Type B pancreatic cell (in vitro differentiated cells): ENCODE results near the gene NPAT. TPM values are rescaled to one million over a fixed set of nuclear protein-coding genes. Genes with fewer than 3 reads are reported as not detected.

Experiments
- DNase-seq: peaks from one replicate; pipeline ENCODE4 v3.0.0; 2021; ENCODE audit warnings: mixed read lengths; ENCODE audit not compliant: unreplicated experiment; ENCODE audit errors: extremely low spot score
- H3K27ac Mint-ChIP-seq: 2 replicates; pipeline ENCODE4 v1.8.0; 2021; ENCODE audit warnings: mild to moderate bottlenecking, mixed read lengths
- H3K27me3 Mint-ChIP-seq: 2 replicates; pipeline ENCODE4 v1.8.0; 2021; ENCODE audit warnings: mixed read lengths
- H3K36me3 Mint-ChIP-seq: 2 replicates; pipeline ENCODE4 v1.8.0; 2021; ENCODE audit warnings: mixed read lengths
- H3K4me1 Mint-ChIP-seq: one replicate; pipeline ENCODE4 v1.8.0; 2021; ENCODE audit warnings: mixed read lengths; ENCODE audit not compliant: unreplicated experiment
- H3K4me3 Mint-ChIP-seq: 2 replicates; pipeline ENCODE4 v1.8.0; 2021; ENCODE audit warnings: mild to moderate bottlenecking, mixed read lengths
- H3K9me3 Mint-ChIP-seq: 2 replicates; pipeline ENCODE4 v1.8.0; 2021; ENCODE audit warnings: mixed read lengths
- CTCF ChIP-seq: fragments of 200-600 bp; sonication (generic); conservative IDR thresholded peaks from 2 replicates; pipeline ENCODE4 v1.5.0; 2021; ENCODE audit warnings: antibody characterized with exemption, mild to moderate bottlenecking
- total RNA-seq: library from RNA; stranded (reverse); gene quantifications from 2 replicates; pipeline ENCODE4 v1.2.1, GENCODE V29; 2021; ENCODE audit warnings: low replicate concordance

Gene NPAT
- total RNA-seq, 1 donor from 2014 or later = 17.8 TPM

GRCh38 chr11:108235192-108235591 is 12.8 kb upstream of the NPAT start:
- Mint-ChIP-seq H3K27me3 (no peaks in the 10 kb centered on the region), H3K9me3 (no peaks in the 10 kb centered on the region), H3K27ac (no peak overlapping the region), H3K4me3 (no peak overlapping the region), H3K36me3 (peaks cover 27% of the 10 kb centered on the region), H3K4me1 (no peaks in the 10 kb centered on the region)
- TF ChIP-seq CTCF = no peak
- no peak for DNase-seq

GRCh38 chr11:108233277-108233945 is 11.0 kb upstream of the NPAT start:
- H3K27ac Mint-ChIP-seq = no peak overlapping the region
- peaks cover 22% of the 10 kb centered on the region for H3K36me3 Mint-ChIP-seq
- H3K9me3 Mint-ChIP-seq = no peaks in the 10 kb centered on the region
- no peaks in the 10 kb centered on the region for H3K4me1 Mint-ChIP-seq
- no peaks in the 10 kb centered on the region for H3K27me3 Mint-ChIP-seq
- DNase-seq = no peak
- H3K4me3 Mint-ChIP-seq = no peak overlapping the region
- no peak for TF ChIP-seq CTCF

GRCh38 chr11:108228251-108228650 is 5.8 kb upstream of the NPAT start:
- no peak overlapping the region for H3K27ac Mint-ChIP-seq
- peaks cover 11% of the 10 kb centered on the region for H3K36me3 Mint-ChIP-seq
- TF ChIP-seq CTCF = no peak
- DNase-seq = no peak
- peaks cover 4% of the 10 kb centered on the region for H3K4me1 Mint-ChIP-seq
- no peaks in the 10 kb centered on the region for H3K9me3 Mint-ChIP-seq
- no peak overlapping the region for H3K4me3 Mint-ChIP-seq
- no peaks in the 10 kb centered on the region for H3K27me3 Mint-ChIP-seq

- H3K9me3 Mint-ChIP-seq = no peaks in the 10 kb centered on the region
- H3K4me1 Mint-ChIP-seq = peaks cover 6% of the 10 kb centered on the region
- no peaks in the 10 kb centered on the region for H3K27me3 Mint-ChIP-seq
- H3K4me3 Mint-ChIP-seq = no peak overlapping the region
- no peak for DNase-seq
- TF ChIP-seq CTCF = no peak
- H3K36me3 Mint-ChIP-seq = peaks cover 4% of the 10 kb centered on the region
- H3K27ac Mint-ChIP-seq = no peak overlapping the region
These were observed 3.6 kb upstream of the NPAT start for GRCh38 chr11:108226036-108226435.

GRCh38 chr11:108224911-108225786 is 2.7 kb upstream of the NPAT start:
- Mint-ChIP-seq H3K36me3 (peaks cover 4% of the 10 kb centered on the region), H3K9me3 (no peaks in the 10 kb centered on the region), H3K4me1 (peaks cover 15% of the 10 kb centered on the region), H3K4me3 (no peak overlapping the region), H3K27ac (no peak overlapping the region), H3K27me3 (no peaks in the 10 kb centered on the region)
- no peak for DNase-seq
- TF ChIP-seq CTCF = no peak
